Glomerular visceral epithelial cell (primary cell): ENCODE data around the gene CMSS1.

Experiments
- DNase-seq: peaks from one replicate; pipeline ENCODE4 v3.0.0-alpha.2; 2016; ENCODE audit errors: extremely low spot score

CMSS1 gene

GRCh38 chr3:99901200-99901926, 83.7 kb downstream of the CMSS1 start:
- DNase-seq, result peak; percentile 31

DNA sequence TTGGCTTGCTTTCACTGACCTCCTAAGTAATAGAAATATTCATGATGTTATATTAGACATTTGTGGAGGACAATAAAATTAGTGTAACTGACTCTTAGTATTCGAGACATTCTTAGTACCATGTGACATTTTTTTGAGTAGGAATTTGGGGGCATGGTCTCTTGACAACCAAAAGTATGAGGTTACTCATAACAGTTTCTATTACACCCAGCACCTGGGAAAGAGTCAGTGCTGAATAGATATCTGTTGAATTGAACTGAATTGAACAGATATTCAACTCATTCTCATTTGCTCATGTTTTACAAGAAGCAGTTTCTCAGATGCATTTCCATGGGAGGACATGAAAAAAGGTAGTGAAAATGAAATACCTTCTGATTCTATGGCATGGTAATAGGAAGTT, 84.4 kb downstream of the CMSS1 start:
- peak; percentile 34 for DNase-seq

- no peak for DNase-seq
Measured at GRCh38 chr3:99903869-99904268, 86.2 kb downstream of the CMSS1 start.

DNA sequence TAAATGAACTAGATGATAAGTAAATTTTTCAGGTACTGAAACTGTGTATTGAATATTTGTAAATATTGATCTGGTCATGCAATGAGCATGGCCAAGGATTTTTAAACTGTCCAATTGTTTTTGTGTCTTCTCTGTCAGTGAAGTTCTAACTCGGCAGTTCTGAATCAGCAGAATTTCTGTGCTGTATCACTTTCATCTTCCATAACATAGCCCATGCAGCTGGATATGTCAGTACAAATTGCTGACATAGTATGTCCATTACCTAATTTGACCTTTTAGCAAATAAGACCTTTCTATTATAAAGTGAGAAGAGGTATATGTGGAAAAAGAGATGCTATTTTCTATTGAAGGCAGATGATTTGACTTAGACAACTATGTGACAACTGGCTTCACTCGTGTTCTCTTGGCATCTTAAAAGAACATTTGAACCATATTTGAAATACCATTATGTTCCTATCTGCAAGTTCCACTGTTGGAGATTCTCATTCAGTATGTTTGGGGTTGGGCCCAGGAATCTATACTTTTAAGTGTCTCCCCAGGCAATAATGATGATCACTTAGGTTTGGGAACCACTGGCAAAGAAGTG, 90.4 kb downstream of the CMSS1 start:
- no peak for DNase-seq

DNA sequence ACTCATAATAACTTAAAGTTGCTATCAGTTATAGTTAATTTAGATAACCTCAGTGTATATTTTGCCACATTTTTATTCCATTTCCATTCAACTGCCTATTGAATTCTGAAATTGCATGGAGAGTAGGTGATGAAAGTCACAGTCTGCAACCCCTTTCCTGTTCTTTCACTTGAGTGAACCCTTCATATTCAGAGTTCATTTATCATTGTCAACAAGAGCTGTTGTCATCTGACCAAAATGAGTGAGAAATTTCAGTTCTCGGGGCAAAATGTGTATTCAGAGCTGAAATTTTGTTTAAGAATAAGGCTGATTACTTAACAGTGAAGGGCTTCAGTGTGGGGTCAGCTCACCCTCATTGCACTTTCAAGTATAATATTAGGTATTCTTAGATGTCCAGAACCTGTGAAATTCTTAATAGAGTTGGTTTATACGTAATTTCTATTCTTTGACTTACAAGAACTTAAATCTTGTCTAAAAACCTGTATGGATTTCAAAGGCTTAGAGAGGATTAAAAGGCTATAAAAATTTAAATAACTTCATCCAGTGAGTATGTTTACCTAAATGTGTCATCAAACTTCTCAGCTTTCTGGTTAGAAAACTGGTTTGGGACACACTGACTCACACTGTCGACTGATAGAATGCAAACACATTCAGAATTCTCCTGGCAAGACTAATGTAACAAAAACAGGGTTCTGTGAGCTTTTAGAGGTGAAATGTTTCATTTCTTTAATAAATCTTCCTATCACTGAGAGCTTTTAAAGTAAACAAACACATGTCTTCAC, 92.2 kb downstream of the CMSS1 start:
- peak; percentile 40 for DNase-seq

DNA sequence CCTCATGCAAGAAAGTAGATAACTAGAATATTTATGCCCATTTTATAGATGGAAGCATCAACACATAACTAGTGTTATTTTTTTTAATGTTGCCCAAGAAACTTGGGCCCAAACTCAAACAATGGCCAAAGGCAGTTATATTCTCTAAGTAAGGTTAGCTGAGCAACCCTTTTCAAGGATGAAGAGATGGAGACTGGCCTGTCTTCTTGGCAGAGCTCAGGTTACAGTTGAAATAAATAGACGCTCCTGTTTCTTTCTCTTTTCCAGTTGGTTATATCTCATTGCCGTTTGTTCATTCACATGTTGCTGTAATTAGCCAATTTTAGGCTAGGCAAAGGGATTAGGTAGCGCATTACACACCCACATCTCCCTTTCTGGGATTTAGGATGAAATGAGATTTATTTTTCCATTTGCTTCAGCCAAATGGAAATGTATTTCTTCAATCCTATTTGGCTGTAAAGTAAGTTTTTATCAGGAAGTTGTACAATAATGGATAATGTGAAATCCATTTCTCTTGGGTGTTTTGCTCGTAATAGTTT, 93.2 kb downstream of the CMSS1 start:
- no peak for DNase-seq

DNA sequence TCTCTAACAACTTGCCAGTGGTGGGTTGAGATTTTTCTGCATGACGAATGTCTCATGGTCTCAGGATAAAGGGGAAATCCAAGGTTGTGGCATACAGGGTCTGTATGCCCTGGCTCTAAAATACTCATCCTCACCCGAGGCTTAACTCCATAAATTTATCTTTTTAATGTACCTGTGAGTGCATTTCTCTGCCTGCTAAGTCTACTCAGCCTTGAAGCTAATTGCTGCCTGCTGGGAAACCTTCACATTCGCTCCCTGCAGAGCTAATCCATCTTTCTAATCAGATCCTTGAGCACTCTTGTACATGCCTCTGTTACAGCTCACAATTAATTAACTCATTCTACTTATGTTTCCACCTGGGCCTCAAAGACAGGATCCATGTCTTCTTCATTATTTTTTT, 93.8 kb downstream of the CMSS1 start:
- DNase-seq, result peak; percentile 8

DNA sequence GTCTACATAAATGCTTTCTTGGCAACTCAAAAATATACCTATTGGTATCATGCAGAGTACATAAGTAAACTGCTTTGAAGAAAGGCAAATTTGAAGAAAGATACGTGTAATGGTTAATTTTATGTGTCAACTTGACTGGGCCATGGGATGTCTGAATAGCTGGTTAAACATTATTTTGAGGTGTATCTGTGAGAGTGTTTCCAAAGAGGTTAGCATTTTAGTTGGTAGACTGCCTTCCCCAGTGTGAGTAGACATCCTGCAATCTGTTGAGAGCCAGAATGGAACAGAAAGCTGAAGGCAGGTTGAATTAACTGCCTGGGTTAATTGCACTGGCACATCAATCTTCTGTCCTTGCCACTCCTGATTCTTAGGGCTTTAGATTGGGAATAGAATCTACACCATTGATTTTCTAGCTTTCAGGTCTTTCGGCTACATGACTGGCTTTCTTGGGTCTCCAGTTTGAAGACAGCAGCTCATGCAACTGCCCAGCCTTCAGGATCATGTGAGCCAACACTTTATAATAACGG, 98.3 kb downstream of the CMSS1 start:
- peak; percentile 25 for DNase-seq

DNA sequence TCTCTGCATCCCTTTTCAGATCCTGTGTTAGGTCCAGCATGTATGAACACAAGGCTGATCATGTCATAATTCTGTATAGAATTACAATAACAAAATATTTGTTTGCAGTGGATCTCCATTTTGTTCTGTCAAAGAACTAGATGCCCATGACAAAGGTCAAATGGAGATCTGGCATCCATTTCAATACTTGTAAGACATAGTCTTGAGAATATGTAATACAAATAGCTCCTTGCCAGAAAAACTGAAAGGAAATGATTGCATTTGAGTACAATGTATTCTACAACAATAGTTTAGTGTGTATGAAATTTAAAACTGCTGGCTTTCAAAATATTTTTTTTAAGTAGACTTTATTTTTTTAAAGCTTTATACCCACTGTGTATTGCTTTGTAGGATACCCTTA, 101.1 kb downstream of the CMSS1 start:
- no peak for DNase-seq

DNA sequence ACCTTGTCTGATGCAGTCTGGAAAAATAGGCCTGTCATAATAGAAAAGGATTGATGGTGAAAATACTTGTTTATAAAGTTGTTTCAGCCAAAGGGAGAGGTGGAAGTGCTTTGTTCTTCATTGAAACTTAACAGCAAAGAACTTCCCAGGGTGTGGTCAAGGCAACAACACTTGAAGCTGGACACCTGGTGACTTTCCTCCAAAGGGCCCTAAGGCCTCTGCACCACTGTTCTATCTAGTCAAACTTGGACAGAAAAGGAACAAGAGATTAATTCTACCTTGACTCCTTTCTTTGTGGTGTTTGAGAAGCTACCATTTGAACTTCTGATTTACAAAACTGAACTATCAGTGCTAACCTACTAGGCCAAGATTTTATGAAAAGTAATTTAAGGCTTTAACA, 102.0 kb downstream of the CMSS1 start:
- DNase-seq, result no peak

GRCh38 chr3:99920481-99921376, 103.1 kb downstream of the CMSS1 start:
- DNase-seq, result peak; percentile 66

GRCh38 chr3:99921377-99921695, 103.7 kb downstream of the CMSS1 start:
- DNase-seq, result no peak

DNA sequence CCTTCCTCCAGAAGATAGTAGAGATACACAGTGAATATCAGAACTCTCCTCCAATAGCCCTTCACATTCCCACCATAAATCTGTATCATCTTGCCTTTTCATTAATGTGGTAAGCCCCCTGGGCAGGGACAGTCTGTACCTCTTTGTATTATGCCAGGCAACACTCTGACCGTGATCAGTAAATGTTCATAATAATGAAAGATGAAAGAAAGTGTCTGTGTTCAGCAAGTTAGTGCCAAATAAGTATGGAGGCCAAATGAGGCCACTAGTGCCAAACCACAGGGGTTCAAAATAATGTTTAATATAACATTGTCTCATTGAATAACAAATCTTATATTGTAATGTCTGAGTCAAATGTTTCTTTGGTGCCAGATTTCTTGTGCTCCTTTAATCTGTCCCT, 104.3 kb downstream of the CMSS1 start:
- DNase-seq, result no peak

DNA sequence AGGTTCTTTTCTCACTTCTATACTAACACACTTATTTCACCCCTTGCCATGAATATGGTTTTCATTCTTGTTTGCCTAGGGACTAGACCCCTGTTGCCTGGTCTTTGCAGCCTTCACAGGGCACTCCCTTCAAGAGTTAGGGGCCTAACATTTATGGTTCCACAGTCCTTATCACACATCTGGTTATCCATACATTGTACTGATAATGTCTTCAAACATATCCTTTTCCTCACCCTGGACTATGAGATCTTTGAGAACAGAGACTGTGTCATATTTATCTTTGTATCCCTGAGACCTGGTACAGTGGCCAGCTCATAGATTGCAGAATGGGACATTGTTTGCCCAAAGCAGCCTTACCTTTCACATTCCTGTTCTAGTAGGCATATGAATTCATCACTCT, 106.2 kb downstream of the CMSS1 start:
- no peak for DNase-seq

- peak; percentile 83 for DNase-seq
Measured at GRCh38 chr3:99925584-99926230, 108.0 kb downstream of the CMSS1 start.

GRCh38 chr3:99927671-99928457, 110.2 kb downstream of the CMSS1 start:
- no peak for DNase-seq

GRCh38 chr3:99928771-99929744, 111.4 kb downstream of the CMSS1 start:
- no peak for DNase-seq

DNA sequence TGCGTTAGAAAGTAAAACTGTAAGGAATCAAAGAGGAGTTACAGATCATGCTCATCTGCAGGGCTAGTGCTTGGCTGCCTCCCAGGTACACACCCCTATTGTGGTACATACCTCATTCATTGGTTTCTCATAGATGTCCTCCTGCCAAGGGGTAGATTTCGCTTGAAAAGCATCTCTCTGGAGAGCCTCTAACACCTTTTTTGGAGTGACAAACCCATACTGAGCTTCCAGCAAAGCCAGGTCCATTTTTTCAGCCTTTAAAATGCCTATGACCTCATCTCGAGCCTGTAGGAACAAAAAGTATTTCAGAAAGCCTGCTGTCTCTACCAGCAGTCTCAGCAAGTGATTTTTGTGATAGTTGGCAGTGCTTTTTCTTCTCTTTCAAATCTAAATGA, 112.1 kb downstream of the CMSS1 start:
- peak; percentile 49 for DNase-seq

- DNase-seq, result no peak
Measured at GRCh38 chr3:99931059-99931458, 113.4 kb downstream of the CMSS1 start.
